ENCODE measurements around the gene TPCN1. TPM values are rescaled to one million over a fixed set of nuclear protein-coding genes. Genes with fewer than 3 reads are reported as not detected.
A peak's percentile ranks its signal among the peaks of the same experiment; 100 is the strongest.

TPCN1 gene
- total and polyA plus RNA-seq, 2 of the 13 experiments (the other 11 are each of a cell fraction or from before 2014, with no cell fraction given): 8.0 to 26.8 TPM

DNA sequence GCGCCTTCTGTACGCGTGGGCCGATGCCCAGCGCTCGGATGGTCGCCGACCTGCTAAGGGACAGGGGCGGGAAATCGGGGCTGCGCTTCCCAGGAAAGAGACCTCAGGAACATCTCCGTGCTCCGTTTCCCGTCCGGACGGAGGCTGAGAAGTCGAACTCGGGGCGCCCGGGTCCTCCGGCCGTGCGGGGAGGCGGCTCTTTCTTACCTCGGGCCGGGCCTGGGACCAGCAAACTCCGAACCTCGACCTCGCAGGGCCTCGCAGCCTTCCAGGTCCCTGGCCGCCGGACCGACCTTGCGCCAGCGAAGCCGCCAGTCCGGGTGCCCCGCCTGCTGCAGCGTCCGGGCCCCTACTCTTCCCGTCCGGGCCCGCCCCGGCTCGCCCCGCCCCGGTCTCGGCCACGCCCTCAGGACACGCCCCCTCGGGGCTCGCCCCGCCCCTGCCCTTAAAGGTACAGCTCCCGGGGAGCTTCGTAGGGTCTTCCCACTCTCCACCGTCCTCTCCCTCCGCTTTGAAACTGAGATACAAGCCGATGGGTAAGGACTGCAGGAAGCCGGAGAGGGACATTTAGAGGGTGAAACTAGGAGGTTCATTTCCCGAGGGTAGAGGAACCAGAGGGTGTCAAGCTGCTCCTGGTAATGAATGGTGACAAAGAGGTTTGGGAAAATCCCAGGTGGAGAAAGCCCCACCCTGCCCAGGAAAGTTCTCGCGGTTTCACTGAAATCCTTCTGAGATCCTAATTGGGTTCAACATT is 113.7 kb downstream of the TPCN1 start, which contains the start of gene SLC8B1 (continued):
- TF ChIP-seq, protein P1, sequence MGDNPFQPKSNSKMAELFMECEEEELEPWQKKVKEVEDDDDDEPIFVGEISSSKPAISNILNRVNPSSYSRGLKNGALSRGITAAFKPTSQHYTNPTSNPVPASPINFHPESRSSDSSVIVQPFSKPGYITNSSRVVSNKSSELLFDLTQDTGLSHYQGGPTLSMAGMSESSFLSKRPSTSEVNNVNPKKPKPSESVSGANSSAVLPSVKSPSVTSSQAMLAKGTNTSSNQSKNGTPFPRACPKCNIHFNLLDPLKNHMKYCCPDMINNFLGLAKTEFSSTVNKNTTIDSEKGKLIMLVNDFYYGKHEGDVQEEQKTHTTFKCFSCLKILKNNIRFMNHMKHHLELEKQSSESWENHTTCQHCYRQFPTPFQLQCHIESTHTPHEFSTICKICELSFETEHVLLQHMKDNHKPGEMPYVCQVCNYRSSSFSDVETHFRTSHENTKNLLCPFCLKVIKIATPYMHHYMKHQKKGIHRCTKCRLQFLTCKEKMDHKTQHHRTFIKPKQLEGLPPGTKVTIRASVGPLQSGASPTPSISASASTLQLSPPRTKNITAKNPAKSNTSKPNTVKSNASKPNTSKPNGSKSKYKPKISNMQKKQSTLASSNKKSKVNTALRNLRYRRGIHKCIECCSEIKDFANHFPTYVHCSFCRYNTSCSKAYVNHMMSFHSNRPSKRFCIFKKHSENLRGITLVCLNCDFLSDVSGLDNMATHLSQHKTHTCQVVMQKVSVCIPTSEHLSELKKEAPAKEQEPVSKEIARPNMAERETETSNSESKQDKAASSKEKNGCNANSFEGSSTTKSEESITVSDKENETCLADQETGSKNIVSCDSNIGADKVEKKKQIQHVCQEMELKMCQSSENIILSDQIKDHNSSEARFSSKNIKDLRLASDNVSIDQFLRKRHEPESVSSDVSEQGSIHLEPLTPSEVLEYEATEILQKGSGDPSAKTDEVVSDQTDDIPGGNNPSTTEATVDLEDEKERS (CRISPR knock-in tag; IDR thresholded peaks at IDR 0.05): 0 out of 2 replicates have a peak, but pooled peaks have one; percentile 62
- 0 out of 2 replicates have a peak, but pooled peaks have one; percentile 52 for TF ChIP-seq ZNF746 (CRISPR knock-in tag; IDR thresholded peaks at IDR 0.05)
- TF ChIP-seq HMG20B (CRISPR knock-in tag; conservative IDR thresholded peaks at IDR 0.05): no peak
- 0 out of 2 replicates have a peak, but pooled peaks have one; percentile 42 for TF ChIP-seq GZF1 (CRISPR knock-in tag; IDR thresholded peaks at IDR 0.05)
- TF ChIP-seq FOSL1 (CRISPR knock-in tag; IDR thresholded peaks at IDR 0.05; ENCODE audit: borderline replicate concordance): no peak
- 0 out of 2 replicates have a peak, but pooled peaks have one; percentile 71 for TF ChIP-seq SRY (CRISPR knock-in tag; IDR thresholded peaks at IDR 0.05)
- TF ChIP-seq ZNF550 (CRISPR knock-in tag; IDR thresholded peaks at IDR 0.05; ENCODE audit: borderline replicate concordance): no peak
- TF ChIP-seq, protein P2, sequence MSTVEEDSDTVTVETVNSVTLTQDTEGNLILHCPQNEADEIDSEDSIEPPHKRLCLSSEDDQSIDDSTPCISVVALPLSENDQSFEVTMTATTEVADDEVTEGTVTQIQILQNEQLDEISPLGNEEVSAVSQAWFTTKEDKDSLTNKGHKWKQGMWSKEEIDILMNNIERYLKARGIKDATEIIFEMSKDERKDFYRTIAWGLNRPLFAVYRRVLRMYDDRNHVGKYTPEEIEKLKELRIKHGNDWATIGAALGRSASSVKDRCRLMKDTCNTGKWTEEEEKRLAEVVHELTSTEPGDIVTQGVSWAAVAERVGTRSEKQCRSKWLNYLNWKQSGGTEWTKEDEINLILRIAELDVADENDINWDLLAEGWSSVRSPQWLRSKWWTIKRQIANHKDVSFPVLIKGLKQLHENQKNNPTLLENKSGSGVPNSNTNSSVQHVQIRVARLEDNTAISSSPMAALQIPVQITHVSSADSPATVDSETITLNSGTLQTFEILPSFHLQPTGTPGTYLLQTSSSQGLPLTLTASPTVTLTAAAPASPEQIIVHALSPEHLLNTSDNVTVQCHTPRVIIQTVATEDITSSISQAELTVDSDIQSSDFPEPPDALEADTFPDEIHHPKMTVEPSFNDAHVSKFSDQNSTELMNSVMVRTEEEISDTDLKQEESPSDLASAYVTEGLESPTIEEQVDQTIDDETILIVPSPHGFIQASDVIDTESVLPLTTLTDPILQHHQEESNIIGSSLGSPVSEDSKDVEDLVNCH (CRISPR knock-in tag; IDR thresholded peaks at IDR 0.05): no peak
- 0 out of 2 replicates have a peak, but pooled peaks have one; percentile 9 for TF ChIP-seq ZNF121 (CRISPR knock-in tag; IDR thresholded peaks at IDR 0.05)
- TF ChIP-seq ZNF33B (CRISPR knock-in tag; IDR thresholded peaks at IDR 0.05): peak; percentile 36; the same call in 1 of the 2 replicates
- TF ChIP-seq ZIK1 (CRISPR knock-in tag; IDR thresholded peaks at IDR 0.05; ENCODE audit: borderline replicate concordance, low read depth): peak; percentile 21; the same call in 1 of the 2 replicates
- 0 out of 2 replicates have a peak, but pooled peaks have one; percentile 27 for TF ChIP-seq ZNF672 (CRISPR knock-in tag; IDR thresholded peaks at IDR 0.05)
- no peak; the same call in 1 of the 2 replicates for TF ChIP-seq MIER2 (CRISPR knock-in tag; IDR thresholded peaks at IDR 0.05)
- TF ChIP-seq JUND (CRISPR knock-in tag; IDR thresholded peaks at IDR 0.05): no peak
- TF ChIP-seq, protein P3, sequence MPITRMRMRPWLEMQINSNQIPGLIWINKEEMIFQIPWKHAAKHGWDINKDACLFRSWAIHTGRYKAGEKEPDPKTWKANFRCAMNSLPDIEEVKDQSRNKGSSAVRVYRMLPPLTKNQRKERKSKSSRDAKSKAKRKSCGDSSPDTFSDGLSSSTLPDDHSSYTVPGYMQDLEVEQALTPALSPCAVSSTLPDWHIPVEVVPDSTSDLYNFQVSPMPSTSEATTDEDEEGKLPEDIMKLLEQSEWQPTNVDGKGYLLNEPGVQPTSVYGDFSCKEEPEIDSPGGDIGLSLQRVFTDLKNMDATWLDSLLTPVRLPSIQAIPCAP (CRISPR knock-in tag; IDR thresholded peaks at IDR 0.05; ENCODE audit: low read depth): 0 out of 2 replicates have a peak, but pooled peaks have one; percentile 26
- TF ChIP-seq ZNF780A (CRISPR knock-in tag; IDR thresholded peaks at IDR 0.05): no peak
- TF ChIP-seq ZNF292 (CRISPR knock-in tag; IDR thresholded peaks at IDR 0.05; ENCODE audit: borderline replicate concordance, low read depth): peak; percentile 42; the same call in 1 of the 2 replicates
- TF ChIP-seq, protein P4, sequence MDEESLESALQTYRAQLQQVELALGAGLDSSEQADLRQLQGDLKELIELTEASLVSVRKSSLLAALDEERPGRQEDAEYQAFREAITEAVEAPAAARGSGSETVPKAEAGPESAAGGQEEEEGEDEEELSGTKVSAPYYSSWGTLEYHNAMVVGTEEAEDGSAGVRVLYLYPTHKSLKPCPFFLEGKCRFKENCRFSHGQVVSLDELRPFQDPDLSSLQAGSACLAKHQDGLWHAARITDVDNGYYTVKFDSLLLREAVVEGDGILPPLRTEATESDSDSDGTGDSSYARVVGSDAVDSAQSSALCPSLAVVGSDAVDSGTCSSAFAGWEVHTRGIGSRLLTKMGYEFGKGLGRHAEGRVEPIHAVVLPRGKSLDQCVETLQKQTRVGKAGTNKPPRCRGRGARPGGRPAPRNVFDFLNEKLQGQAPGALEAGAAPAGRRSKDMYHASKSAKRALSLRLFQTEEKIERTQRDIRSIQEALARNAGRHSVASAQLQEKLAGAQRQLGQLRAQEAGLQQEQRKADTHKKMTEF (CRISPR knock-in tag; IDR thresholded peaks at IDR 0.05): peak; percentile 90
- no peak for TF ChIP-seq ZNF775 (CRISPR knock-in tag; IDR thresholded peaks at IDR 0.05; ENCODE audit: borderline replicate concordance)
- 0 out of 2 replicates have a peak, but pooled peaks have one; percentile 36 for TF ChIP-seq ETV6 (CRISPR knock-in tag; conservative IDR thresholded peaks at IDR 0.05)
- TF ChIP-seq ZNF337 (CRISPR knock-in tag; IDR thresholded peaks at IDR 0.05; ENCODE audit: borderline replicate concordance, low read depth): no peak
- TF ChIP-seq HHEX (CRISPR knock-in tag; IDR thresholded peaks at IDR 0.05): no peak
